Ovary (tissue), 9 donors: ENCODE data around the gene NFATC2IP. TPM values are rescaled to one million over a fixed set of nuclear protein-coding genes. Genes with fewer than 3 reads are reported as not detected.

Source experiments
- DNase-seq, 5 donors: peaks; one replicate each; pipeline ENCODE4 v3.0.0-alpha.2; 2019 to 2020
- H3K27ac ChIP-seq, 2 donors: fragments of 200-600 bp; one replicate each; pipeline versions ENCODE4 v1.5.1 to v1.8.0; 2019 to 2022
- H3K27me3 ChIP-seq: fragments of 200-600 bp; one replicate; pipeline ENCODE4 v1.8.0; 2022
- H3K36me3 ChIP-seq: fragments of 200-600 bp; sonication (generic); one replicate; pipeline ENCODE4 v1.5.1; 2019
- H3K4me1 ChIP-seq: one replicate; pipeline ENCODE4 v1.8.1; 2013; ENCODE audit warnings: mild to moderate bottlenecking, moderate library complexity; ENCODE audit not compliant: insufficient read depth
- H3K4me3 ChIP-seq: fragments of 200-600 bp; sonication (generic); one replicate; pipeline ENCODE4 v1.5.1; 2017
- H3K9me3 ChIP-seq, 2 donors: fragments of 200-600 bp in 1 of 2; sonication (generic) in 1 of 2; one replicate each; pipeline versions ENCODE4 v1.5.1 to v1.8.1; 2013 to 2019; ENCODE audit warnings: mild to moderate bottlenecking in 1 of 2, moderate library complexity in 1 of 2
- EP300 ChIP-seq: sonication (generic); formaldehyde crosslinking; IDR thresholded peaks from one replicate; pipeline ENCODE4 v1.6.1; 2017; ENCODE audit warnings: antibody characterized with exemption
- POLR2A ChIP-seq: fragments of 450-650 bp; IDR thresholded peaks from one replicate; pipeline ENCODE4 v1.6.1; 2017; ENCODE audit warnings: antibody characterized with exemption, mild to moderate bottlenecking, moderate library complexity
- WGBS, 3 donors: extraction: QIAGEN DNeasy Blood & Tissue Kit in 1 of 3; methylation state at CpG; one replicate each; pipeline versions ENCODE4 v1.1.5 to v1.1.7; 2013 to 2017; 5-methylcytosine and 5-hydroxymethylcytosine counted together
- intact Hi-C, 4 donors: fragments of 100-400 bp; cut with DNase I; formaldehyde crosslinking; loops; one replicate each; pipeline versions ENCODE4 v1.11.0 to v1.15.1; 2022 to 2023
- polyA plus RNA-seq, 2 donors: library from polyadenylated mRNA; stranded (reverse); fragments of 200-250 nt in 1 of 2; fragments of 350-450 nt in 1 of 2; fragmentation: Illumina TruSeq in 1 of 2; extraction: RNeasy Lipid Tissue Mini Kit (QIAGEN cat#74804) in 1 of 2; gene quantifications; one replicate each; pipeline ENCODE4 v1.2.3, GENCODE V29; 2013 to 2014
- total RNA-seq, 7 donors: library from RNA; depleted of rRNA in 2 of 7; stranded (reverse); fragments of >200 nt in 2 of 7; fragmentation: NEBNext Ultra II Directional in 3 of 7; extraction: Animal tissue kit (Norgen Biotek cat#: 25700) in 3 of 7; gene quantifications; one replicate each; pipeline versions ENCODE4 v1.1.0 to v1.2.4, GENCODE V29; 2016 to 2023
- TF ChIP-seq, protein P1 (sequence below), 3 donors: fragments of 450-650 bp in 2 of 3; fragments of 200-600 bp in 1 of 3; IDR thresholded peaks; one replicate each; pipeline versions ENCODE4 v1.5.1 to v1.8.0; 2016 to 2022; ENCODE audit warnings: antibody characterized with exemption in 3 of 3, mild to moderate bottlenecking in 1 of 3
- donor health status: DM: no; HTN: no; CAD: no; lungs with moderate emphysema.
- donor health status: DM: no; HTN: no; CAD: no.
- donor health status: Bipolar disorder and iron deficiency.
- donor health status: DM: yes; HTN: yes; CAD: no.
- donor health status: DM: no; HTN: no; CAD: no.
- donor health status: DM: yes; HTN: yes; CAD: no.

The NFATC2IP gene
- total and polyA plus RNA-seq, 9 donors: 17.9 to 31.5 (median 23.3) TPM

DNA sequence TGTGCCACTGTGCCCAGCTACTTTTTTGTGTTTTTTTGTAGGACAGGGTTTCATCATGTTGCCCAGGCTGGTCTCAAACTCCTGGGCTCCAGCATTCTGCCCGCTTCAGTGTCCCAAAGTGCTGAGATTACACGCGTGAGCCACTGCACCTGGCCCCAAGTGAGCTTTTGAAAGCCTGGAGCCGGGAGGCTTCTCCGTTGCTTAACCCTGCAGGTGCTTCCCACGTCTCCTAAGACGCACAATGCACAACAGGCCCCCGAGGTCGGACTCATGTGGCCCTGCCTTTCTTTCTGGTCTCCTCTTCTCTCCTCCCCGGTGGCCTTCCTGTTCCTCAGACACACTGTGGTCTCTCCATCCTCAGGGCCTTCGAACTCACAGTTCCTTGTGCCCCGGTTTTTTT, 38.2 kb upstream of the NFATC2IP start:
- H3K9me3 ChIP-seq: no peaks in the 10 kb centered on the region
- H3K27me3 ChIP-seq: no peaks in the 10 kb centered on the region
- no peaks in the 10 kb centered on the region for H3K36me3 ChIP-seq
- H3K4me1 ChIP-seq: no peaks in the 10 kb centered on the region
- intact Hi-C loops: no loop called here
- WGBS, 3 donors: 82 to 92% (median 91%) methylated on average over 12 of the region's 12 CpGs
- no peak for DNase-seq
- H3K27ac ChIP-seq: no peak overlapping the region
- H3K4me3 ChIP-seq: no peak overlapping the region
- TF ChIP-seq, protein P1, sequence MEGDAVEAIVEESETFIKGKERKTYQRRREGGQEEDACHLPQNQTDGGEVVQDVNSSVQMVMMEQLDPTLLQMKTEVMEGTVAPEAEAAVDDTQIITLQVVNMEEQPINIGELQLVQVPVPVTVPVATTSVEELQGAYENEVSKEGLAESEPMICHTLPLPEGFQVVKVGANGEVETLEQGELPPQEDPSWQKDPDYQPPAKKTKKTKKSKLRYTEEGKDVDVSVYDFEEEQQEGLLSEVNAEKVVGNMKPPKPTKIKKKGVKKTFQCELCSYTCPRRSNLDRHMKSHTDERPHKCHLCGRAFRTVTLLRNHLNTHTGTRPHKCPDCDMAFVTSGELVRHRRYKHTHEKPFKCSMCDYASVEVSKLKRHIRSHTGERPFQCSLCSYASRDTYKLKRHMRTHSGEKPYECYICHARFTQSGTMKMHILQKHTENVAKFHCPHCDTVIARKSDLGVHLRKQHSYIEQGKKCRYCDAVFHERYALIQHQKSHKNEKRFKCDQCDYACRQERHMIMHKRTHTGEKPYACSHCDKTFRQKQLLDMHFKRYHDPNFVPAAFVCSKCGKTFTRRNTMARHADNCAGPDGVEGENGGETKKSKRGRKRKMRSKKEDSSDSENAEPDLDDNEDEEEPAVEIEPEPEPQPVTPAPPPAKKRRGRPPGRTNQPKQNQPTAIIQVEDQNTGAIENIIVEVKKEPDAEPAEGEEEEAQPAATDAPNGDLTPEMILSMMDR (IDR thresholded peaks at IDR 0.05): no peak
- TF ChIP-seq POLR2A: no peak
- no peak for TF ChIP-seq EP300

DNA sequence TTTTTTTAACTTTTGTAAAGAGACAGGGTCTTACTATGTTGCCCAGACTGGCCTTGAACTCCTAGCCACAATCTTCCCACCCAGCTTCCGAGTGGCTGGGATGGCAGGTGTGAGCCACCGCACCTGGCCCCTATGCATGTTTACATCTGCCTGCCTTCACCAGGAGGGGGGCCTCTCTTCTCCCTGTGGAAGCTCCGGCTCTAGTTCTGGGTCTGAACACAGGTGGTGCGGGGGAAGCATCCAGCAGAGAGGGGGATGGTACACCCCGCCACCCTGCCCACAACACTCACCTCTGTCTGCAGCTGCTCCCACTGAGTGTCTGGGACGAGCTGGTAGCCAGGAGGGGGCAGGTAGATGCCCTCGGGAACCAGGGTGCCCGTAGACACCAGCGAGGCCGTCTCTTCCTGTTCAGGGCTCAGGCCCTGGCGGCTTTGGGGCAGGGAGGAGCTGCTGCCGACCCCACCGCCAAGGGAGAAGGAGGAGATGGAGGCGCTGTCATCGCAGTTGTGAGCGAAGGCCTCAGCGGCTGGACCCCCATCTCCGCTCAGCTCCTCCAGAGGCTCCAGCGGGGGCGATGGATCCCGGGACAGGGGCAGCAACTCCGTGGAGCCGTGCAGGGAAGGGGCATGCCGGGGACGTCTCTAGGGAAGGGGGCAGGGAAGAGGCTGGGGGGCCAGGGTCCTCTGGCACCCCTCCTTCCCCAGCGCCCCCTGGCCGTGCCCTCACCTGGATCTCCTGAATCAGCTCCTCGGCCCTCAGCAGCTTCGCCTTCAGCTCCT, 36.6 kb upstream of the NFATC2IP start:
- intact Hi-C loops: loop anchor here in 1 of 4 donors (2.0 kb wide), 1 partner anchor 17 kb away; the partner anchor contains the start of gene CD19
- no peak overlapping the region for H3K27ac ChIP-seq
- no peaks in the 10 kb centered on the region for H3K4me1 ChIP-seq
- H3K27me3 ChIP-seq: no peaks in the 10 kb centered on the region
- 84 to 88% (median 85%) methylated on average over 27 to 29 of the region's 29 CpGs for WGBS, 3 donors
- no peaks in the 10 kb centered on the region for H3K36me3 ChIP-seq
- H3K4me3 ChIP-seq: no peak overlapping the region
- TF ChIP-seq POLR2A: no peak
- H3K9me3 ChIP-seq: no peaks in the 10 kb centered on the region
- DNase-seq: no peak

DNA sequence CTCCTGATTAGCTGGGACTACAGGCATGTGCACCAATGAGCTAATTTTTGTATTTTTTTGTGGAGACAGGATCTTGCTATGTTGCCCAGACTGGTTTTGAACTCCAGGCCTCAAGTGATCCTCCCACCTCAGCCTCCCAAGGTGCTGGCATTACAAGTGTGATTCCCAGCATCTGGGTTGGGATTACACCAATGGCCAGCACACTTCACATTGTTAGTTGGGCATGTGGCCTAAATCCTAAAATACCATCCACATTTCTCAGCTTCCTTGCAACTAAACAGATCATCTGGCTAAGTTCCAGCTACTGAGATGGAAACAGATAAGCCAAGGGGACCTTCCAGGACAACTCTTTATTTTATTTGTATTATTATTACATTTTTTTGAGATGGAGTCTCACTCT, 35.6 kb upstream of the NFATC2IP start:
- intact Hi-C loops: loop anchor here in 1 of 4 donors (2.0 kb wide), 1 partner anchor 16 kb away; the partner anchor contains the start of gene CD19
- Histone ChIP-seq H3K27ac (no peak overlapping the region), H3K36me3 (no peaks in the 10 kb centered on the region), H3K9me3 (no peaks in the 10 kb centered on the region), H3K27me3 (no peaks in the 10 kb centered on the region), H3K4me3 (no peak overlapping the region), H3K4me1 (no peaks in the 10 kb centered on the region)
- no peak for DNase-seq
- TF ChIP-seq, protein P1 (IDR thresholded peaks at IDR 0.05): no peak
- TF ChIP-seq EP300: no peak
- TF ChIP-seq POLR2A: no peak

DNA sequence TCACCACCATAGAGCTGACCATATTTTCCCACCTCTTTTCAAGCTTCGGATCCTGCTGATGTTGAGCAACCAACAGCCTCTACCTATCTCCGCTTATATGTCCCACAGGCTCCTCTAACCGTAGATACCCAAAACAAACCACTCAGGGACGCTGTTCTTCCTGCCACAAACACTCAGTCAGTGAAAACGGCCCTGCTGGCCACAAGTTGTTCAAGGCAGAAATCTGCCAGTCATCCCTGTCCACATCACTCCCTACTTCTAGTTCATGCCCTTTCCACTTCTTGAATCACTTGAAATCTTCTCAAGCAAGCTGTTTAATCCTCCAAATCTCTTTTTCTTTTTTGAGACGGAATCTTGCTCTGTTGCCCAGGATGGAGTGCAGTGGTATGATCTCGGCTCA, 33.6 kb upstream of the NFATC2IP start:
- Histone ChIP-seq H3K27ac (no peak overlapping the region), H3K4me1 (no peaks in the 10 kb centered on the region), H3K9me3 (no peaks in the 10 kb centered on the region), H3K27me3 (no peaks in the 10 kb centered on the region), H3K36me3 (no peaks in the 10 kb centered on the region), H3K4me3 (no peak overlapping the region)
- TF ChIP-seq, protein P1 (IDR thresholded peaks at IDR 0.05): no peak
- WGBS, 3 donors: 89 to 92% (median 91%) methylated on average over 7 of the region's 7 CpGs
- intact Hi-C loops: no loop called here
- DNase-seq: no peak

DNA sequence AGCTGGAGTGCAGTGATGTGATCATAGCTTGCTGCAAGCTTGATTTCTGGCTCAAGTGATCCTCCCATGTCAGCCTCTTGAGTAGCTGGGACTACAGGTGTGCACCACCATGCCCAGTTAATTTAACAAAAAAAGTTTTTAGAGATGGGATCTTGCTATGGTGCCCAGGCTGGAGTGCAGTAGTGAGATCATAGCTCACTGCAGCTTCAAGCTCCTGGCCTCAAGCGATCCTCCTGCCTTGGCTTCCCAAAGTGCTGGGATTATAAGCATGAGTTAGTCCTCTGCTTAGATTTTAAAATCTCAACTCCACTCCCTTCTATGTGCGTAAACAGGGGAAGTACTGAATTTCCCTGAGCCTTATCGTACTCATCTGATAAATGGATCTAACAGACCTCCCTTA, 32.0 kb upstream of the NFATC2IP start:
- DNase-seq: no peak
- Histone ChIP-seq H3K27me3 (no peaks in the 10 kb centered on the region), H3K4me1 (no peaks in the 10 kb centered on the region), H3K4me3 (no peak overlapping the region), H3K9me3 (no peaks in the 10 kb centered on the region), H3K27ac (no peak overlapping the region), H3K36me3 (no peaks in the 10 kb centered on the region)
- 96 to 99% (median 98%) methylated on average over 3 of the region's 3 CpGs for WGBS, 3 donors
- TF ChIP-seq EP300 (no peak), POLR2A (no peak)
- TF ChIP-seq, protein P1 (IDR thresholded peaks at IDR 0.05): no peak
- intact Hi-C loops: no loop called here
